HG03575 (cell line): ENCODE results near the gene COL1A1.

Source experiments
- ATAC-seq: cut with Tn5 transposase; IDR thresholded peaks from one replicate; pipeline ENCODE4 v1.9.1; 2021; ENCODE audit not compliant: unreplicated experiment, insufficient number of reproducible peaks, low FRiP score; ENCODE audit errors: extremely low read depth

Gene COL1A1

DNA sequence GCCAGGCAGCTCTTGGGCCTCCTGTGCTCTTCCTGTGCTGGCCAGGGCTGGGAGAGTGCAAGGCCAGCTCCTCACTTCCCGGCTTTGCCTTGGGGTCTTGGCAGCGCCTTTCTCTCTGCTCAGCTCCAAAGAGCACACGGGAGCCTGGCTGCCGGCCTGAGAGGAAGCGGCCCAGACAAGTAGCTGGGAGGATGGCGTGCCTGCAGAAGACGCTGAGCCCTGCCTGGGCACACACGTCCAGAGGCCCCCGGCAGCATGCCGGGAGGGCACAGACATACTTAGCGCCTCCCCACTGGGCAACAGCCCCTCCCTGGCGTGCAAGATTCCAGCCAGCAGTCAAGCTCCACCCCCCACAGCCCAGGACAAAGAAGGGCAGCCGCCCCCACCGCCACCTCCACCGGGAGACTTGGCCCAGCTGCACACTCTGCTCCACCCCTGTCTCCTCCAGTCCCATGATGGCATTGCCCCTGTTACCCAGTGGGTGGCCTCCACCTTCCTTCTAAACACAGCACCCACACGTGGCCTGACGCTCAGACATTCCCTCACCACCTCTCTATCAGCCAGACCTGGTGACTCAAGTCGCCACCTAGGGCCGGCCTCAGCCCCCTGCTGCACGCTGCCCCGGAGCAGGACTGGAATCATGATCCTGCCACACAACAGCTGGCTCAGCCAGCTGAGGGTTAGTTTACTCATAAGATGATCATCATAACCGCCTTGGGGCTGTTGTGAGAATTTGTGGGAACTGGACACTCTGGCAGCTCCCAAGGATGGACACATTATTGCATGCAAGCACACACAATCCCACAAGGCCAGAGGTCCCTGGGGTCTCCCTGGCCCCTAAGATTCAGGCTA lies 23.2 kb downstream of the COL1A1 start:
- ATAC-seq: no peak

GRCh38 chr17:50177476-50177875 lies 24.0 kb downstream of the COL1A1 start:
- no peak for ATAC-seq

DNA sequence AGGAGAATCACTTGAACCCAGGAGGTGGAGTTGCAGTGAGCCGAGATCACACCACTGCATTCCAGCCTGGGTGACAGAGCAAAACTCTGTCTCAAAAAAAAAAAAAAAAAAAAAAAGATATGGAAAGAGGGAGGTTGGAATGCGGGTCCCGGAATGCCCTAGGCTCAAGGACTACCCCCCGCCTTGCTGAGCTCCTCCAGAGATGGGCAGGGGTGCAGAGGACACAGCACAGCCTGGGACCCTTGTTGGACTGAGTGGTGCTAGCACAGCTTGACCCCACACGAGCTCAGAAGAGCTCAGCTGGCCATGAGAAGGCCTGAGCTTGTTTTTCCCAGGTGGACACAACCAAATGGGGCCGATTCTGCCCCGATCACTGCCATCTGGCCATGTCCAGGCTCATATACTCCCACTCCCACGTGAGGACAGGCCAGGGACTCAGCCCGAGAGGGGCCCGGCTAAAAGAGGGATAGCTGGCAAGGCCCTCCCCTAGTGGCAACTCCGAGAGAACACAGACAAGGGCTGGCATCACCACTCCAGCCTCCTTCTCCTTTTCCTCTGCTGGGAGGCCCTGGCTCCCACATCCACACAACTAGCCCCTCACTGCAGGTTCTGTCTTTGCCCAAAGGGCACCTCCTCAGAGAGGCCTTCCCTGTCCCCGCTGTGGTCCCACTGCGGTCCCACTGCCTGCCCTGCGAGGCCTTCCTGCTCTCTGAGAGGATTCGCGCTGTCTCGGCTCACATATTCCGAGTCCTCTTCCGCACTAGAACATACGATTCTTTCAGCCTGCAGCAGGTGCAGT lies 24.7 kb downstream of the COL1A1 start:
- ATAC-seq: no peak

DNA sequence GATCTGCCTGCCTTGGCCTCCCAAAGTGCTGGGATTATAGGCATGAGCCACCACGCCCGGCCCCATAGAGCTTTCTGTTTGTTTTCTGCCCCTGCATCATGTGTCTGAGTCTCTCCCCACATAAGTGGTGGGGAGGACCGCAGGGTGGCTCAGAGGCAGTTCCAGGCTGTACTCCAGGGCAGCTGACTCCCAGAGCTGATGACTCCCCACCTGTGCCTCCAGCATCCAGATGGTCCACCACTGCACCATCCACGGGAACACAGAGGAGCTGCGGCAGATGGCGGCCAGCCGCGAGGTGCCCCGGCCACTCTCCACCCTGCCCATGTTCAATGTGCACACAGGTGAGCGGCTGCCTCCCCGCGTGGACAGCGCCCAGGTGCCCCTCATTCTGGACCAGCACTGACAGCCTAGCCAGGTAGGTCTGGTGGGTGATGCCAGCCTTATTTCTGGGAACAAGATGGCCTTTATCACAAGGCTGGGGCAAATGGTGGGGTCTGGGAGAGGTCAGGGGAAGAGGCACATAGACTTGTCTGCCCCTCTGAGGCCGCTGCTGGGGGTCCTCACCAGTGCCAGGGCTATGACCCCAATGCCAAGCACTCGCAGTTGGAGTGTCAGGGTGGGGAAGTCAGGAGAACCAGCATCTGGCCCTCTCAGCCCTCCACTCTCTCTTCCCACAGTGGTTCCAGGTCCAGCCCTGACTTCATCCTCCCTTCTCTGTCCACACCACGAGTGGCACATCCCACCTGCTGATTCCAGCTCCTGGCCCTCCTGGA lies 26.2 kb downstream of the COL1A1 start:
- no peak for ATAC-seq

GRCh38 chr17:50174444-50174843 lies 27.0 kb downstream of the COL1A1 start:
- no peak for ATAC-seq

GRCh38 chr17:50173335-50173941 lies 28.0 kb downstream of the COL1A1 start:
- no peak for ATAC-seq

GRCh38 chr17:50172936-50173334 lies 28.5 kb downstream of the COL1A1 start:
- ATAC-seq: no peak

GRCh38 chr17:50172130-50172529 lies 29.3 kb downstream of the COL1A1 start:
- ATAC-seq: no peak

GRCh38 chr17:50171371-50172071 lies 29.9 kb downstream of the COL1A1 start:
- no peak for ATAC-seq

GRCh38 chr17:50170662-50171370 lies 30.6 kb downstream of the COL1A1 start:
- ATAC-seq: no peak

DNA sequence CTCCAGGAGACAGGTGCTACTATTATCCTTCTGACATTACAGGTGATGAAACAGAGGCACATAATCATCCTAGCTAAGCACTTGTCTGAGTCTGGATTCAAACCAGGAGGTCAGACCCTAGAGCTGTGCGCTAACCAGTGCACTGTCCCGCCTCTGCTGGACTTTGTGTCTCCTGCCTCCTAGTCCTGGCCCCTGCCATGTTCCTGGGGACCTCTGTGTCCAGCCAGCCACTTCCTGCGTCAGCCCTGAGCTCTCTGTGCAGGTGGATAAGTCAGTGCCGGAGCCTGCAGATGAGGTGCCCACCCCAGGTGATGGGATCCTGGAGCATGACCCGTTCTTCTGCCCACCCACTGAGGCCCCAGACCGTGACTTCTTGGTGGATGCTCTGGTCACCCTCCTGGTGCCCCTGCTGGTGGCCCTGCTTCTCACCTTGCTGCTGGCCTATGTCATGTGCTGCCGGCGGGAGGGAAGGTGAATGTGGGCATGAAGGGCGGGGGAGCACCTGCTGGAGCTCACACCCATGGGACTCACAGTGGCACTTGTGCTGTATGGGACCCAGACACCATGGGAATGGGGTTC lies 31.5 kb downstream of the COL1A1 start:
- ATAC-seq: no peak

DNA sequence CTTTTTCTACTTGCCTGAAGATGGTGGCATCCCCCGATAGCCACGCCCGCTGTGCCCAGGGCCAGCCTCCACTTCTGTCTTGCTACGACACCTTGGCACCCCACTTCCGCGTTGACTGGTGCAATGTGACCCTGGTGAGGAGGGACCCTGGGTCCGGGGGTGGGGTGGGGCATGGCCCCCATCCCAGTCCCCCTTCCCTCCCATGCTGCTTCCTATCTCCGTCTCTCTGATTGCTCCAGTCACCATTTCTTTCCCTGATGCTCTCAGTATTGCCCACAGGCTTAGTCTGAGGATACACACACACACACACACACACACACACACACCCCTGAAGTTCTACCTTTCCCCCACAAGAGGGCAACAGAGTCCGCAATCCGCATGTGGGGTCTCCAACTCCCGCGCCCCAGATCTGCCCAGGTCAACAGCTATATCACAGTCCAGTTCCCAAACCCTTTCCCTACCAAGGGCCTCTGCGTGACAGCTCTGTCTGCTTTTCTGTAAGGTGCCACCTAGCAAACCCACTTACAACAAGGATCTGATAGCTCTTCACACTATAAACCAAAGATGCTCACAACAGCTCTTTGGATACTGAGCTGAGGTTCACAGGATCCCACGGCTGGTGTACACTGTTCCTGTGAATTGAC lies 32.2 kb downstream of the COL1A1 start:
- ATAC-seq: no peak

DNA sequence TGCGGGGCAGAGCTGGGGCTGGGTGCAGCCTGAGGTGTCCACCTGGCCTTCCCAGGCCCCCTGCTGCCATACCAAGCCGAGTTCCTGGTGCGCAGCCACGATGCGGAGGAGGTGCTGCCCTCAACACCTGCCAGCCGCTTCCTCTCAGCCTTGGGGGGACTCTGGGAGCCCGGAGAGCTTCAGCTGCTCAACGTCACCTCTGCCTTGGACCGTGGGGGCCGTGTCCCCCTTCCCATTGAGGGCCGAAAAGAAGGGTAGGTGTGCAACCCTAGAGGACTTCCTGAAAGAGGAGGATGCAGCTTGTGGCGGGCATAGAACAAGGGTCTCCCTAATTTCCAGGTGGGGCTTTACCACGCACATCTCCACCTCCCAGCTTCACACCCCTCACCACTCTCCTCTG lies 33.1 kb downstream of the COL1A1 start:
- ATAC-seq: no peak

DNA sequence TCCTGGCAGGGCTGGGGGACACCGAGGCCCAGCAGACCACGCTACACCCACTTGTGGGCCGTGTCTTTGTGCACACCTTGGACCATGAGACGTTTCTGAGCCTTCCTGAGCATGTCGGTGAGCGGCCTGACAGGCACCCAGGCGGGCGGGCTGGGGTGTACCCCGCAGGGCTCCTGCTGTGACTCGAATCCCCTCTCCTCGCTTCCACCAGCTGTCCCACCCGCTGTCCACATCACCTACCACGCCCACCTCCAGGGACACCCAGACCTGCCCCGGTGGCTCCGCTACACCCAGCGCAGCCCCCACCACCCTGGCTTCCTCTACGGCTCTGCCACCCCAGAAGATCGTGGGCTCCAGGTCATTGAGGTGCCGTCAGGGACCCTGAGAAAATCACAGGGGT lies 34.1 kb downstream of the COL1A1 start:
- no peak for ATAC-seq

- ATAC-seq: no peak
These were observed 34.8 kb downstream of the COL1A1 start for GRCh38 chr17:50166518-50167181.

- ATAC-seq: no peak
These were observed 35.4 kb downstream of the COL1A1 start, which contains the start of gene SGCA for GRCh38 chr17:50165867-50166517. Gene SGCA, plus strand, starts transcription at chr17:50166005. Its CDS starts 36 bp downstream, at chr17:50166041.
